ENCODE measurements around the gene EFCC1. TPM values are rescaled to one million over a fixed set of nuclear protein-coding genes. Genes with fewer than 3 reads are reported as not detected.

EFCC1 gene
- total and polyA plus RNA-seq, 2 of the 8 experiments (the other 6 are each of a cell fraction or from before 2014, with no cell fraction given): 0.14 to 0.37 TPM

- no peak overlapping the region for H3K56ac ChIP-seq (replicated peaks; ENCODE audit: insufficient read length, low read depth, low read length)
- WGBS, 2 experiments (ENCODE audit: extremely low coverage in 1 of 2, insufficient coverage in 1 of 2, insufficient read length in 1 of 2, insufficient replicate concordance in 2 of 2, low coverage in 1 of 2, low lambda C conversion rate in 2 of 2, missing lambda C conversion rate in 1 of 2): 89% methylated on average over 19 of the region's 19 CpGs; no CpG with 5 or more reads in 1 of the 2 experiments
- peaks cover 0 to 7% (median 1%) of the 10 kb centered on the region in 4 experiments; a peak in 2 of 7 replicates for H3K4me1 ChIP-seq (replicated peaks in 1 of 4; ENCODE audit: control insufficient read depth in 3 of 4, insufficient read depth in 4 of 4, low read length in 3 of 4)
- H2BK15ac ChIP-seq (ENCODE audit: low read length): peak overlapping the region; percentile 4; the same call in 1 of the 2 replicates
- no peaks in the 10 kb centered on the region for H3K79me1 ChIP-seq (ENCODE audit: low read depth, low read length)
- no peaks in the 10 kb centered on the region for H3K79me2 ChIP-seq (ENCODE audit: control insufficient read depth in 1 of 2, insufficient read depth in 2 of 2, low read length in 2 of 2)
- H3K23me2 ChIP-seq (ENCODE audit: low read depth, low read length): no peaks in the 10 kb centered on the region
- CTCF ChIA-PET (ENCODE audit: partially characterized antibody): interaction anchor here (0.9 to 4.7 kb wide), 11 partner anchors 8 to 152 kb away, joined by 3 to 28 read pairs (median 9); no protein-coding TSS in a partner anchor
- H2BK5ac ChIP-seq (ENCODE audit: low read depth, low read length): no peak overlapping the region
- H3K9ac ChIP-seq (replicated peaks in 1 of 4; ENCODE audit: extremely low read depth in 1 of 4, low read depth in 3 of 4, low read length in 3 of 4): no peak overlapping the region
- H2BK20ac ChIP-seq (ENCODE audit: low read length): no peak overlapping the region
- H4K5ac ChIP-seq (ENCODE audit: insufficient read length, low read depth, low read length): no peak overlapping the region
- no peak overlapping the region for H2AFZ ChIP-seq (ENCODE audit: low read length)
- peaks cover 0 to 4% (median 0%) of the 10 kb centered on the region in 4 experiments; a peak in 1 of 7 replicates for H3K27me3 ChIP-seq (replicated peaks in 1 of 4; ENCODE audit: control insufficient read depth in 3 of 4, extremely low read depth in 1 of 4, insufficient read depth in 3 of 4, low read length in 3 of 4)
- H3K14ac ChIP-seq (ENCODE audit: insufficient read length): no peak overlapping the region
- H3K4me3 ChIP-seq (ENCODE audit: extremely low read depth in 1 of 4, insufficient read depth in 2 of 4, low read depth in 3 of 4, low read length in 4 of 4): no peak overlapping the region
- H4K20me1 ChIP-seq (replicated peaks in 1 of 2; ENCODE audit: control insufficient read depth in 1 of 2, insufficient read depth in 2 of 2, low read length in 2 of 2): no peaks in the 10 kb centered on the region
- H3K23ac ChIP-seq (ENCODE audit: insufficient read length): no peak overlapping the region
- FAIRE-seq (no peak), DNase-seq (ENCODE audit: low read depth in 1 of 2, low spot score in 2 of 2) (no peak)
- H3K9me3 ChIP-seq (ENCODE audit: insufficient read depth in 2 of 2, low read depth in 1 of 2, low read length in 1 of 2): no peaks in the 10 kb centered on the region
- H3K27ac ChIP-seq (ENCODE audit: low read depth, low read length): no peak overlapping the region
- no peak overlapping the region for H2BK12ac ChIP-seq (ENCODE audit: low read depth, low read length)
- no peak overlapping the region for H2BK120ac ChIP-seq (replicated peaks; ENCODE audit: low read depth, low read length)
- POLR2A ChIA-PET (ENCODE audit: partially characterized antibody): interaction anchor here (0.7 to 1.7 kb wide), 4 partner anchors 11 to 300 kb away, joined by 3 to 4 read pairs (median 3); a partner anchor contains a TSS
- H4K8ac ChIP-seq (ENCODE audit: extremely low read depth, insufficient read depth, low read length): no peak overlapping the region
- H3K4me2 ChIP-seq (ENCODE audit: insufficient read depth in 1 of 2, low read depth in 2 of 2, low read length in 2 of 2): no peak overlapping the region
- H3K4ac ChIP-seq (replicated peaks; ENCODE audit: insufficient read length, low read depth, low read length): no peak overlapping the region
- H4K91ac ChIP-seq (replicated peaks; ENCODE audit: insufficient read length, low read length): no peak overlapping the region
- no peaks in the 10 kb centered on the region for H3K36me3 ChIP-seq (ENCODE audit: control insufficient read depth in 2 of 4, insufficient read depth in 4 of 4, low read length in 3 of 4)
- no peak overlapping the region for H3K18ac ChIP-seq (ENCODE audit: extremely low read depth, low read length)
- H2AK5ac ChIP-seq (ENCODE audit: low read depth, low read length): no peak overlapping the region
Observed at GRCh38 chr3:129015388-129016105, 14.4 kb downstream of the EFCC1 start.
